PFSK-1 (cell line): ENCODE results near the gene DBT.

ENCODE experiments used
- FOXP2 ChIP-seq: optimal IDR thresholded peaks from 2 replicates; pipeline ENCODE3; 2011; ENCODE audit warnings: borderline replicate concordance, control low read depth, inconsistent platforms; ENCODE audit not compliant: insufficient read depth; ENCODE audit errors: extremely low read length, extremely low read depth
- POLR2AphosphoS5 ChIP-seq: IDR thresholded peaks from 2 replicates; pipeline ENCODE4 v1.6.1; 2012; ENCODE audit warnings: low read depth, mild to moderate bottlenecking, control low read depth, low read length, moderate library complexity
- REST ChIP-seq, 2 experiments: IDR thresholded peaks; 2 replicates each; pipeline versions ENCODE4 v1.6.1 to v1.8.0; 2011 to 2012; ENCODE audit warnings: low read depth in 2 of 2, low read length in 2 of 2, control low read depth in 1 of 2, inconsistent platforms in 1 of 2, mild to moderate bottlenecking in 1 of 2, moderate library complexity in 1 of 2; ENCODE audit not compliant: insufficient read depth in 1 of 2
- SIN3A ChIP-seq: IDR thresholded peaks from 2 replicates; pipeline ENCODE4 v1.6.1; 2012; ENCODE audit warnings: mild to moderate bottlenecking, low read length, moderate library complexity, borderline replicate concordance; ENCODE audit not compliant: insufficient read depth
- TAF1 ChIP-seq: IDR thresholded peaks from 2 replicates; pipeline ENCODE4 v1.6.1; 2012; ENCODE audit warnings: low read length, control low read depth, borderline replicate concordance; ENCODE audit not compliant: insufficient read depth

- TF ChIP-seq POLR2AphosphoS5 (no peak), REST (IDR thresholded peaks at IDR 0.05; ENCODE audit: insufficient read depth in 1 of 2, low read depth in 2 of 2, low read length in 2 of 2) (no peak), TAF1 (no peak), SIN3A (no peak), FOXP2 (no peak)
Measured at GRCh38 chr1:100250264-100250663, 630 bp upstream of the DBT start.
